GM23338 (cell line): Measurements from ENCODE around the gene SH3GL2.

Experiments used
- CTCF ChIP-seq, 2 experiments: fragments of 200-600 bp in 1 of 2; sonication (generic) in 1 of 2; conservative IDR thresholded peaks; 2 replicates each; pipeline versions ENCODE4 v1.5.1 to v1.6.1; 2016 to 2017; ENCODE audit warnings: antibody characterized with exemption in 2 of 2, low read depth in 2 of 2, mild to moderate bottlenecking in 2 of 2, moderate library complexity in 1 of 2
- NANOG ChIP-seq: IDR thresholded peaks from 2 replicates; pipeline ENCODE4 v1.6.1; 2016; ENCODE audit warnings: antibody characterized with exemption, borderline replicate concordance
- POLR2AphosphoS5 ChIP-seq: IDR thresholded peaks from 2 replicates; pipeline ENCODE4 v1.6.1; 2016; ENCODE audit warnings: antibody characterized with exemption, low read depth

- TF ChIP-seq POLR2AphosphoS5 (no peak), CTCF (conservative IDR thresholded peaks at IDR 0.05; ENCODE audit: low read depth in 2 of 2) (no peak), NANOG (no peak)
Measured at GRCh38 chr9:17682684-17683083, 103.8 kb downstream of the SH3GL2 start.
